K562 (cell line): ENCODE results near the gene SUPT5H. TPM values are rescaled to one million over a fixed set of nuclear protein-coding genes. Genes with fewer than 3 reads are reported as not detected.

Source experiments
- ELK1 ChIP-seq: sonication (generic); formaldehyde crosslinking; IDR thresholded peaks from 2 replicates; pipeline ENCODE4 v1.8.1; 2022; ENCODE audit warnings: missing genetic modification reagents
- ERF ChIP-seq: fragments of 450-650 bp; formaldehyde crosslinking; IDR thresholded peaks from 2 replicates; pipeline ENCODE4 v1.4.0; 2020; ENCODE audit warnings: mild to moderate bottlenecking, mixed read lengths
- FOXJ2 ChIP-seq: fragments of 200-800 bp; sonication (Bioruptor generic); IDR thresholded peaks from 2 replicates; pipeline ENCODE4 v1.6.1; 2016; ENCODE audit warnings: missing genetic modification characterization, missing compliant biosample characterization
- FOXK1 ChIP-seq: sonication (generic); formaldehyde crosslinking; IDR thresholded peaks from 2 replicates; pipeline ENCODE4 v1.8.0; 2022; ENCODE audit warnings: missing genetic modification reagents, mild to moderate bottlenecking, borderline replicate concordance
- JUNB ChIP-seq: fragments of 450-650 bp; formaldehyde crosslinking; conservative IDR thresholded peaks from 2 replicates; pipeline ENCODE4 v1.4.0; 2020; ENCODE audit warnings: mild to moderate bottlenecking
- MED1 ChIP-seq: sonication (generic); formaldehyde crosslinking; IDR thresholded peaks from 2 replicates; pipeline ENCODE4 v1.8.1; 2023; ENCODE audit warnings: missing genetic modification reagents, borderline replicate concordance
- NUFIP1 ChIP-seq: fragments of 450-650 bp; IDR thresholded peaks from 2 replicates; pipeline ENCODE4 v1.6.1; 2018; ENCODE audit not compliant: partially characterized antibody
- PHB ChIP-seq: fragments of 250-450 bp; sonication (Bioruptor Pico); IDR thresholded peaks from 2 replicates; pipeline ENCODE4 v1.5.0; 2021
- POLR2AphosphoS2 ChIP-seq: IDR thresholded peaks from 2 replicates; pipeline ENCODE4 v1.6.1; 2012; ENCODE audit warnings: low read length, improper control_type of control experiment
- POLR3G ChIP-seq: IDR thresholded peaks from 2 replicates; pipeline ENCODE4 v1.6.1; 2011; ENCODE audit not compliant: insufficient read length, insufficient replicate concordance; ENCODE audit errors: extremely low read depth
- PRPF4 ChIP-seq: fragments of 200-400 bp; formaldehyde crosslinking; IDR thresholded peaks from one replicate; pipeline ENCODE4 v1.6.1; 2017; ENCODE audit warnings: low read length, low read depth, mild to moderate bottlenecking; ENCODE audit not compliant: insufficient read depth, poor library complexity, severe bottlenecking
- PTBP1 ChIP-seq: fragments of 200-400 bp; formaldehyde crosslinking; IDR thresholded peaks from 2 replicates; pipeline ENCODE4 v1.6.1; 2017; ENCODE audit warnings: low read depth, low read length
- STAT5B ChIP-seq: fragments of 250-450 bp; sonication (Bioruptor Pico); IDR thresholded peaks from 2 replicates; pipeline ENCODE4 v1.8.0; 2021; ENCODE audit warnings: mild to moderate bottlenecking, inconsistent platforms
- TAF7 ChIP-seq: fragments of 450-650 bp; IDR thresholded peaks from 2 replicates; pipeline ENCODE4 v1.6.1; 2016; ENCODE audit warnings: missing genetic modification characterization, missing compliant biosample characterization
- THRAP3 ChIP-seq: fragments of 450-650 bp; IDR thresholded peaks from 2 replicates; pipeline ENCODE4 v1.6.1; 2016; ENCODE audit warnings: mild to moderate bottlenecking, inconsistent platforms, borderline replicate concordance
- XRCC4 ChIP-seq: IDR thresholded peaks from one replicate; pipeline ENCODE4 v1.6.1; 2011; ENCODE audit not compliant: insufficient read depth, insufficient read length; ENCODE audit errors: extremely low read depth
- ZBTB12 ChIP-seq: fragments of 250-450 bp; sonication (Bioruptor Pico); IDR thresholded peaks from 2 replicates; pipeline ENCODE4 v1.4.0; 2020
- ZNF12 ChIP-seq: sonication (generic); formaldehyde crosslinking; IDR thresholded peaks from 2 replicates; pipeline ENCODE4 v1.4.0; 2020; ENCODE audit warnings: mild to moderate bottlenecking, missing genetic modification reagents
- ZNF23 ChIP-seq: fragments of 250-450 bp; sonication (Bioruptor Pico); IDR thresholded peaks from 2 replicates; pipeline ENCODE4 v1.4.0; 2020; ENCODE audit warnings: mild to moderate bottlenecking
- polyA plus RNA-seq, 8 experiments: library from polyadenylated mRNA; depleted of rRNA in 4 of 8; stranded (reverse) in 5 of 8; unstranded in 3 of 8; fragments of >200 nt; fragmentation: Nextera tagmentation in 2 of 8; fragmentation: Illumina TruSeq in 1 of 8; extraction: Ambion mirVana in 2 of 8; extraction: Trizol in 1 of 8; gene quantifications; 2 replicates each; pipeline versions ENCODE4 v1.2.1 to v1.2.3, GENCODE V29; 2011 to 2014; ENCODE audit warnings: inconsistent platforms in 1 of 8, missing spikeins in 1 of 8
- total RNA-seq, 7 experiments: library from RNA; depleted of rRNA in 6 of 7; stranded (reverse); fragments of >200 nt in 6 of 7; fragmentation: Illumina TruSeq in 2 of 7; extraction: Trizol in 2 of 7; gene quantifications; 2 replicates each; pipeline versions ENCODE4 v1.2.1 to v1.2.3, GENCODE V29; 2011 to 2021; ENCODE audit warnings: low replicate concordance in 1 of 7
- TF ChIP-seq, protein P1 (sequence below): fragments of 450-650 bp; IDR thresholded peaks from 2 replicates; pipeline ENCODE4 v1.6.1; 2018; ENCODE audit warnings: mild to moderate bottlenecking, low read depth; ENCODE audit not compliant: partially characterized antibody

SUPT5H gene
- total and polyA plus RNA-seq, 9 of the 15 experiments (the other 6 are each of a cell fraction or from before 2014, with no cell fraction given), result 13.3 to 85.9 (median 35.9) TPM

DNA sequence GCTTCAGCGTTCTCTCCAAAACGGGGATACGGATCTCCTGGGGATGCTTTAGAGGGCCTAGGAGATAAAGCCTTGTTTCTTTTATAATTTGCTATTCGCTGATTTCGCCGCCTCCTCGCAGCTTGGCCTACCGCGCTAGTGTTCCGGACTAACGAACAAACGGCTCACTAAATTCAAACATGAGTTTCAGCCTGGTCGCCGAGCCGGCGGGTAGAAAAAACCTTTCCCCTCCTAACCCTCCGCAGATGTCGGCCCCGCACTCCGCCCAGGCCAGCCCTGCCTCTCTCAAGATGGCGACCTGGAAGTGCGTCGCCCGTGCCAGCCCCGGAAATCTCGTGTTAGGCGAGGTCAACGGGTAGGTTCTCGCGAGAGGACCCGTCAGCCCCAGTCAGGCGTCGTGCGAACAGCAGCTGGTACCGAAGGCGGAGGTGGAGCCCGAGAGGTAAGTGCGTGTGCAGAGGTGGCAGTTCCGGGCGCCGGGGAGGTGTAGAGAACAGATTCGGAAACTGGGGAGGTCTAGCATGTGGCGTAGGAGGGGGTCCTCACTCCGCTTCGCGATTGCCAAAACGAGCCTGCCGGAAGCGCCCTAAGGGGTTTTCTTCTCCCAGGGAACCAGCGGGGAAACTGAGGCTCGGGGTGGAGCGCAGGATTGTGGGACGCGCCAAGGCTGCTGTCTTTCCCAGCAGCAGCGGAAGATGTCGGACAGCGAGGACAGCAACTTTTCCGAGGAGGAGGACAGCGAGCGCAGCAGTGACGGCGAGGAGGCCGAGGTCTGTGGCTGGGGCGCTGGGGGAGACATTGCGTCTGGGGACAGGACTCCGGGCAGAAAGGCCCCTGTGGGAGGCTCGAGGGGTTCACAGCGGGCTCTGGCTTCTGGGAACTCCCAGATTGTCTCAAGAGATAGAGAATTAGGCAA lies at the start of gene SUPT5H (continued):
- TF ChIP-seq ELK1, result no peak
- TF ChIP-seq FOXK1 (CRISPR knock-in tag), result no peak
- TF ChIP-seq ZNF12, result no peak
- no peak for TF ChIP-seq ZNF23 (CRISPR knock-in tag)
- TF ChIP-seq XRCC4, result no peak
- TF ChIP-seq PHB (CRISPR knock-in tag), result 0 out of 2 replicates have a peak, but pooled peaks have one; percentile 24
- no peak for TF ChIP-seq STAT5B
- TF ChIP-seq FOXJ2, result no peak
- no peak for TF ChIP-seq PRPF4
- TF ChIP-seq JUNB, result no peak
- peak; percentile 56; the same call in 1 of the 2 replicates for TF ChIP-seq POLR2AphosphoS2
- TF ChIP-seq POLR3G, result no peak
- peak; percentile 73 for TF ChIP-seq TAF7 (tag)
- no peak for TF ChIP-seq ERF (CRISPR knock-in tag)
- TF ChIP-seq NUFIP1, result no peak
- peak; percentile 63; the same call in 1 of the 2 replicates for TF ChIP-seq ZBTB12
- TF ChIP-seq, protein P1, sequence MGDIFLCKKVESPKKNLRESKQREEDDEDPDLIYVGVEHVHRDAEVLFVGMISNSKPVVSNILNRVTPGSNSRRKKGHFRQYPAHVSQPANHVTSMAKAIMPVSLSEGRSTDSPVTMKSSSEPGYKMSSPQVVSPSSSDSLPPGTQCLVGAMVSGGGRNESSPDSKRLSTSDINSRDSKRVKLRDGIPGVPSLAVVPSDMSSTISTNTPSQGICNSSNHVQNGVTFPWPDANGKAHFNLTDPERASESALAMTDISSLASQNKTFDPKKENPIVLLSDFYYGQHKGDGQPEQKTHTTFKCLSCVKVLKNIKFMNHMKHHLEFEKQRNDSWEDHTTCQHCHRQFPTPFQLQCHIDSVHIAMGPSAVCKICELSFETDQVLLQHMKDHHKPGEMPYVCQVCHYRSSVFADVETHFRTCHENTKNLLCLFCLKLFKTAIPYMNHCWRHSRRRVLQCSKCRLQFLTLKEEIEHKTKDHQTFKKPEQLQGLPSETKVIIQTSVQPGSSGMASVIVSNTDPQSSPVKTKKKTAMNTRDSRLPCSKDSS, result no peak
- TF ChIP-seq THRAP3, result peak; percentile 23; the same call in 1 of the 2 replicates
- TF ChIP-seq MED1 (CRISPR knock-in tag), result no peak
- no peak for TF ChIP-seq PTBP1
